GM18520 (cell line): ENCODE data around the gene DEAF1.
A peak's percentile ranks its signal among the peaks of the same experiment; 100 is the strongest.
"Not testable (repeated sequence)": the region's sequence is repeated elsewhere in the genome, so short reads cannot be mapped to it uniquely, and the experiment has no call there.

Experiments
- ATAC-seq: cut with Tn5 transposase; IDR thresholded peaks from one replicate; pipeline ENCODE4 v1.9.1; 2021; ENCODE audit not compliant: unreplicated experiment

Gene DEAF1

GRCh38 chr11:694563-695287 is at the start of gene DEAF1:
Gene DEAF1, minus strand, starts transcription at chr11:695222. Its CDS starts 175 bp downstream, at chr11:695047.
- ATAC-seq, result peak; percentile 66

- ATAC-seq, result no peak
Measured at GRCh38 chr11:742571-743201, 47.7 kb upstream of the DEAF1 start.

GRCh38 chr11:742156-742546 is 47.1 kb upstream of the DEAF1 start:
- ATAC-seq, result no peak

- not testable (repeated sequence) for ATAC-seq
Measured at GRCh38 chr11:737899-738298, 42.9 kb upstream of the DEAF1 start.

GRCh38 chr11:737366-737765 is 42.3 kb upstream of the DEAF1 start:
- ATAC-seq, result no peak

GRCh38 chr11:734541-734940 is 39.5 kb upstream of the DEAF1 start:
- ATAC-seq, result not testable (repeated sequence)

- ATAC-seq, result no peak
Measured at GRCh38 chr11:733072-733471, 38.0 kb upstream of the DEAF1 start.

- no peak for ATAC-seq
Measured at GRCh38 chr11:729492-730074, 34.6 kb upstream of the DEAF1 start.

GRCh38 chr11:728901-729491 is 34.0 kb upstream of the DEAF1 start:
- ATAC-seq, result no peak

- no peak for ATAC-seq
Measured at GRCh38 chr11:727859-728748, 33.1 kb upstream of the DEAF1 start.

- no peak for ATAC-seq
Measured at GRCh38 chr11:727281-727701, 32.3 kb upstream of the DEAF1 start.

- ATAC-seq, result no peak
Measured at GRCh38 chr11:726278-727220, 31.5 kb upstream of the DEAF1 start.

- no peak for ATAC-seq
Measured at GRCh38 chr11:725624-726202, 30.7 kb upstream of the DEAF1 start.

- ATAC-seq, result no peak
Measured at GRCh38 chr11:724778-725386, 29.9 kb upstream of the DEAF1 start.

- ATAC-seq, result no peak
Measured at GRCh38 chr11:724049-724777, 29.2 kb upstream of the DEAF1 start.

- no peak for ATAC-seq
Measured at GRCh38 chr11:723120-723883, 28.3 kb upstream of the DEAF1 start.

GRCh38 chr11:722346-722811 is 27.4 kb upstream of the DEAF1 start:
- ATAC-seq, result no peak
